ENCODE data around the gene DTL. TPM values are rescaled to one million over a fixed set of nuclear protein-coding genes. Genes with fewer than 3 reads are reported as not detected.

The DTL gene
- total RNA-seq, 1 experiment from 2014 or later: 41.0 TPM

- H3K79me2 ChIP-seq (ENCODE audit: insufficient read depth, low read length): peaks cover 86% of the 10 kb centered on the region
- DNase-seq (ENCODE audit: low read depth, low spot score): no peak
- no peak overlapping the region for H2AFZ ChIP-seq (ENCODE audit: low read depth, low read length, poor library complexity, severe bottlenecking)
- H3K4me1 ChIP-seq (ENCODE audit: control insufficient read depth in 1 of 2, insufficient read depth in 2 of 2, low read length in 2 of 2): peaks cover 16 to 27% of the 10 kb centered on the region in 2 experiments
- peaks cover 12% of the 10 kb centered on the region; the same call in 1 of the 2 replicates for H4K20me1 ChIP-seq (ENCODE audit: insufficient read depth)
- no peak overlapping the region for H3K4me3 ChIP-seq (replicated peaks in 1 of 2; ENCODE audit: low read depth in 1 of 2, low read length in 2 of 2)
- intact Hi-C loops (cut with micrococcal nuclease): no loop called here
- ATAC-seq: no peak
- H3K27me3 ChIP-seq (ENCODE audit: insufficient read depth, low read length): no peaks in the 10 kb centered on the region
- H3K9me3 ChIP-seq (ENCODE audit: control insufficient read depth in 1 of 2, insufficient read depth in 1 of 2, low read depth in 1 of 2, low read length in 2 of 2): no peaks in the 10 kb centered on the region
- no peak overlapping the region for H3K9ac ChIP-seq (ENCODE audit: low read length)
- ChIA-PET RAD21 (ENCODE audit: low non-redundant PET in 1 of 2, low total read pairs in 2 of 2, uncharacterized antibody in 2 of 2, unreplicated experiment in 2 of 2) (no interaction called here), POLR2A (no interaction called here), CTCF (no interaction called here)
- no peaks in the 10 kb centered on the region for H3K9me2 ChIP-seq (ENCODE audit: insufficient read depth)
- BruUV-seq (replicated peaks): no TSS peak
- TF ChIP-seq REST (IDR thresholded peaks at IDR 0.05; ENCODE audit: low read depth) (no peak), EGR1 (IDR thresholded peaks at IDR 0.05; ENCODE audit: low read depth) (no peak), CEBPB (IDR thresholded peaks at IDR 0.05; ENCODE audit: low read depth) (no peak), TCF7L2 (IDR thresholded peaks at IDR 0.05; ENCODE audit: borderline replicate concordance, extremely low read depth, insufficient read depth, insufficient read length) (no peak), ZNF274 (IDR thresholded peaks at IDR 0.05; ENCODE audit: low read depth, low read length) (no peak), EZH2phosphoT487 (IDR thresholded peaks at IDR 0.05; ENCODE audit: borderline replicate concordance) (no peak), ZFX (IDR thresholded peaks at IDR 0.05) (no peak), YY1 (IDR thresholded peaks at IDR 0.05; ENCODE audit: extremely low read depth, insufficient replicate concordance, low read depth, low read length) (no peak), MAX (IDR thresholded peaks at IDR 0.05) (no peak), ZBTB33 (IDR thresholded peaks at IDR 0.05; ENCODE audit: extremely low read depth, insufficient replicate concordance, low read length) (no peak), RAD21 (IDR thresholded peaks at IDR 0.05; ENCODE audit: low read depth) (no peak), ATF3 (IDR thresholded peaks at IDR 0.05) (no peak), POLR2A (IDR thresholded peaks at IDR 0.05; ENCODE audit: borderline replicate concordance, extremely low read depth, insufficient read depth, insufficient read length) (no peak), CTCF (IDR thresholded peaks at IDR 0.05 in 2 of 3, conservative IDR thresholded peaks at IDR 0.05 in 1 of 3; ENCODE audit: borderline replicate concordance in 1 of 3, insufficient read depth in 1 of 3, low read depth in 2 of 3, low read length in 2 of 3) (no peak), CBX3 (IDR thresholded peaks at IDR 0.05; ENCODE audit: low read depth) (no peak), JUND (IDR thresholded peaks at IDR 0.05) (no peak), SP1 (IDR thresholded peaks at IDR 0.05; ENCODE audit: low read depth) (no peak)
- no peak overlapping the region for H3K4me2 ChIP-seq (ENCODE audit: low read length)
- no peak overlapping the region for H3K27ac ChIP-seq (ENCODE audit: low read depth, low read length)
- 0 out of 4 replicates have a peak, but pooled peaks cover 0 to 2% of the 10 kb centered on the region in 2 experiments for H3K36me3 ChIP-seq (ENCODE audit: control insufficient read depth in 1 of 2, insufficient read depth in 2 of 2, low read length in 2 of 2)
These were observed 10.9 kb upstream of the DTL start for GRCh38 chr1:212024469-212025149.

Data from HCT116 (cell line).